ENCODE results near the gene KIAA1586. TPM values are rescaled to one million over a fixed set of nuclear protein-coding genes. Genes with fewer than 3 reads are reported as not detected.
"Not testable (repeated sequence)": the region's sequence is repeated elsewhere in the genome, so short reads cannot be mapped to it uniquely, and the experiment has no call there.

The KIAA1586 gene
- total RNA-seq, 1 experiment from 2014 or later: 8.6 TPM

GRCh38 chr6:57047859-57048258 is 1.4 kb downstream of the KIAA1586 start:
- CTCF ChIA-PET: not testable (repeated sequence)
- peak overlapping the region; percentile 26 for H3K4me2 ChIP-seq

GRCh38 chr6:57048577-57048976 is 2.1 kb downstream of the KIAA1586 start:
- Histone ChIP-seq H3F3A (ENCODE audit: insufficient read depth, low read depth) (no peaks in the 10 kb centered on the region; the same call in 1 of the 2 replicates), H3K27ac (no peak overlapping the region), H3K4me3 (no peak overlapping the region), H3K4me2 (peak overlapping the region; percentile 26; the same call in 1 of the 2 replicates), H4K20me1 (ENCODE audit: insufficient read depth) (no peaks in the 10 kb centered on the region), H3K79me2 (ENCODE audit: low read depth) (peaks cover 22% of the 10 kb centered on the region), H3K9me3 (ENCODE audit: insufficient read depth, low read depth) (no peaks in the 10 kb centered on the region), H3K36me3 (ENCODE audit: low read depth) (peaks cover 20% of the 10 kb centered on the region; the same call in 1 of the 2 replicates), H3K4me1 (replicated peaks; ENCODE audit: insufficient read depth) (peaks cover 6% of the 10 kb centered on the region; the same call in 1 of the 2 replicates), H3K9me2 (ENCODE audit: insufficient read depth) (no peaks in the 10 kb centered on the region), H3K27me3 (ENCODE audit: insufficient read depth, low read depth) (no peaks in the 10 kb centered on the region), H2AFZ (no peak overlapping the region)
- intact Hi-C loops (cut with micrococcal nuclease; ENCODE audit: unreplicated experiment): no loop called here
- DNase-seq: no peak
- ChIA-PET CTCF (no interaction called here), POLR2A (ENCODE audit: unreplicated experiment) (no interaction called here)
- no TSS peak for BruUV-seq (replicated peaks)
- TF ChIP-seq EZH2 (IDR thresholded peaks at IDR 0.05; ENCODE audit: low read depth) (no peak), CTCF (conservative IDR thresholded peaks at IDR 0.05) (no peak)

More at GRCh38 chr6:57047859-57048258, 1.4 kb downstream of the KIAA1586 start:
- BruUV-seq (replicated peaks); H3K9me3 ChIP-seq (ENCODE audit: insufficient read depth, low read depth); DNase-seq; POLR2A ChIA-PET (ENCODE audit: unreplicated experiment); H2AFZ ChIP-seq; intact Hi-C loops (cut with micrococcal nuclease; ENCODE audit: unreplicated experiment); H3K9me2 ChIP-seq (ENCODE audit: insufficient read depth); H3K4me3 ChIP-seq; H3K27ac ChIP-seq; H4K20me1 ChIP-seq (ENCODE audit: insufficient read depth); H3K4me1 ChIP-seq (replicated peaks; ENCODE audit: insufficient read depth); H3K27me3 ChIP-seq (ENCODE audit: insufficient read depth, low read depth); H3F3A ChIP-seq (ENCODE audit: insufficient read depth, low read depth): not testable (repeated sequence)
- peaks cover 19% of the 10 kb centered on the region; the same call in 1 of the 2 replicates for H3K36me3 ChIP-seq (ENCODE audit: low read depth)
- H3K79me2 ChIP-seq (ENCODE audit: low read depth): peaks cover 22% of the 10 kb centered on the region

- DNase-seq: no peak
- Histone ChIP-seq H2AFZ (no peak overlapping the region), H3K4me2 (no peak overlapping the region), H3K4me1 (replicated peaks; ENCODE audit: insufficient read depth) (no peaks in the 10 kb centered on the region), H3K27ac (no peak overlapping the region), H3K4me3 (no peak overlapping the region), H3K27me3 (ENCODE audit: insufficient read depth, low read depth) (no peaks in the 10 kb centered on the region), H4K20me1 (ENCODE audit: insufficient read depth) (no peaks in the 10 kb centered on the region), H3K9me2 (ENCODE audit: insufficient read depth) (no peaks in the 10 kb centered on the region; the same call in 1 of the 2 replicates), H3F3A (ENCODE audit: insufficient read depth, low read depth) (0 out of 2 replicates have a peak, but pooled peaks cover 7% of the 10 kb centered on the region), H3K9me3 (ENCODE audit: insufficient read depth, low read depth) (no peaks in the 10 kb centered on the region; the same call in 1 of the 2 replicates), H3K79me2 (ENCODE audit: low read depth) (no peaks in the 10 kb centered on the region), H3K36me3 (ENCODE audit: low read depth) (no peaks in the 10 kb centered on the region)
- CTCF ChIA-PET: no interaction called here
- intact Hi-C loops (cut with micrococcal nuclease; ENCODE audit: unreplicated experiment): no loop called here
- BruUV-seq (replicated peaks): no TSS peak
- TF ChIP-seq CTCF (conservative IDR thresholded peaks at IDR 0.05): no peak
- TF ChIP-seq EZH2 (IDR thresholded peaks at IDR 0.05; ENCODE audit: low read depth): no peak
- POLR2A ChIA-PET (ENCODE audit: unreplicated experiment): no interaction called here
Observed at GRCh38 chr6:57063847-57064246, 17.4 kb downstream of the KIAA1586 start.

- intact Hi-C loops (cut with micrococcal nuclease; ENCODE audit: unreplicated experiment): no loop called here
- ChIA-PET CTCF (no interaction called here), POLR2A (ENCODE audit: unreplicated experiment) (no interaction called here)
- no peak overlapping the region for H2AFZ ChIP-seq
- H3K4me1 ChIP-seq (replicated peaks; ENCODE audit: insufficient read depth): no peaks in the 10 kb centered on the region
- 0 out of 2 replicates have a peak, but pooled peaks cover 7% of the 10 kb centered on the region for H3F3A ChIP-seq (ENCODE audit: insufficient read depth, low read depth)
- H3K36me3 ChIP-seq (ENCODE audit: low read depth): no peaks in the 10 kb centered on the region
- no peak overlapping the region for H3K27ac ChIP-seq
- H3K27me3 ChIP-seq (ENCODE audit: insufficient read depth, low read depth): no peaks in the 10 kb centered on the region
- no peaks in the 10 kb centered on the region; the same call in 1 of the 2 replicates for H3K9me2 ChIP-seq (ENCODE audit: insufficient read depth)
- H3K9me3 ChIP-seq (ENCODE audit: insufficient read depth, low read depth): no peaks in the 10 kb centered on the region; the same call in 1 of the 2 replicates
- no peak overlapping the region for H3K4me3 ChIP-seq
- no peak for TF ChIP-seq EZH2 (IDR thresholded peaks at IDR 0.05; ENCODE audit: low read depth)
- TF ChIP-seq CTCF (conservative IDR thresholded peaks at IDR 0.05): no peak
- H3K4me2 ChIP-seq: no peak overlapping the region
- H4K20me1 ChIP-seq (ENCODE audit: insufficient read depth): no peaks in the 10 kb centered on the region
- no peaks in the 10 kb centered on the region for H3K79me2 ChIP-seq (ENCODE audit: low read depth)
- DNase-seq: no peak
- BruUV-seq (replicated peaks): no TSS peak
Observed at GRCh38 chr6:57064809-57065208, 18.3 kb downstream of the KIAA1586 start.
